HG02885 (cell line): ENCODE results near the gene SLC25A23.
A peak's percentile ranks its signal among the peaks of the same experiment; 100 is the strongest.
"Not testable (repeated sequence)": the region's sequence is repeated elsewhere in the genome, so short reads cannot be mapped to it uniquely, and the experiment has no call there.

Experiments
- ATAC-seq: cut with Tn5 transposase; IDR thresholded peaks from one replicate; pipeline ENCODE4 v1.9.1; 2021; ENCODE audit warnings: mild to moderate bottlenecking; ENCODE audit not compliant: unreplicated experiment, poor library complexity

SLC25A23 gene

DNA sequence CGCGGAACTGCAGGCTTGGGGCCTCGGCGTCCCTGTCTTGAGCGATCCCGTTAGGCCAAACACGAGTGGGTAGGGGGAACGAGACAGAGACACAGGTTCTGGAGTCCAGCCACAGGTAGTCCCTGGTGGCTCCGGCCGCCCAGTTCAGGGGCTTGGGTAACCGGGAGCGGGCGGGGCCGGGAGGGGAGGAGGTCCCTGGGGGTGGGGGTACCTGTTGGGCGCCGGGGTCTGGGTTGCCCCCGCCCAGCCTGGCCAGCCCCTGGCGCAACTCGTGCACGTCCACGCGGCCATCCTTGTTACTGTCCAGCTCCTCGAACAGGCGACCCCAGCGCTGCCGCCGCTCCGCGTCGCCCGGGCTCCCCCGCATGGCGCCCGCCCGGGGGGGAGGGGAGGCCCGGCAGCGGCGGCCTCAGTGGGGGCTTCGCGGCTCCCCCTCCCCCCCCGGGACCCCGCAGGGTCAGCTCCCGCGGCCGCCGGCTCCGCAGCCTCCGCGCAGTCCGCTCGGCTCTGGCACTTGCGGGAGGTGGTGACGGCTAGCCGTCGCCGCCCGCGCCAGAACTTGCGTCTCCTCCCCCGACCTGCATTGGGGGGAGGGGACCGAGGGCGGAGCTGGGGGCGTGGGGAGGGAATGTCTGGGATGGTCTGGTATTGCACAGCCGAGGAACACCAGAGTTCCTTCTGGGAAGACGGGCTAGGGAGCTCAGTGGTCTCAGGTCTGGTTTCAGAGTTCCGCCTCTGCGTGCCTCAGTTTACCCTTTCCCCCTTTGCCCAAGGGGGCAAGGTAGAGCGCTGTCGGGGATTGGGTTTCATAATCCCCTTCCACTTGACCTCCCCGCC is at the start of gene SLC25A23:
Gene SLC25A23 (minus strand): TSS at position 531 of the 837 bp plus-strand sequence. CDS start 164 bp downstream, at position 367.
- ATAC-seq: peak; percentile 39

- ATAC-seq: not testable (repeated sequence)
These were observed 48.6 kb upstream of the SLC25A23 start for GRCh38 chr19:6508028-6508771.

GRCh38 chr19:6503407-6504201 is 44.0 kb upstream of the SLC25A23 start:
- no peak for ATAC-seq

DNA sequence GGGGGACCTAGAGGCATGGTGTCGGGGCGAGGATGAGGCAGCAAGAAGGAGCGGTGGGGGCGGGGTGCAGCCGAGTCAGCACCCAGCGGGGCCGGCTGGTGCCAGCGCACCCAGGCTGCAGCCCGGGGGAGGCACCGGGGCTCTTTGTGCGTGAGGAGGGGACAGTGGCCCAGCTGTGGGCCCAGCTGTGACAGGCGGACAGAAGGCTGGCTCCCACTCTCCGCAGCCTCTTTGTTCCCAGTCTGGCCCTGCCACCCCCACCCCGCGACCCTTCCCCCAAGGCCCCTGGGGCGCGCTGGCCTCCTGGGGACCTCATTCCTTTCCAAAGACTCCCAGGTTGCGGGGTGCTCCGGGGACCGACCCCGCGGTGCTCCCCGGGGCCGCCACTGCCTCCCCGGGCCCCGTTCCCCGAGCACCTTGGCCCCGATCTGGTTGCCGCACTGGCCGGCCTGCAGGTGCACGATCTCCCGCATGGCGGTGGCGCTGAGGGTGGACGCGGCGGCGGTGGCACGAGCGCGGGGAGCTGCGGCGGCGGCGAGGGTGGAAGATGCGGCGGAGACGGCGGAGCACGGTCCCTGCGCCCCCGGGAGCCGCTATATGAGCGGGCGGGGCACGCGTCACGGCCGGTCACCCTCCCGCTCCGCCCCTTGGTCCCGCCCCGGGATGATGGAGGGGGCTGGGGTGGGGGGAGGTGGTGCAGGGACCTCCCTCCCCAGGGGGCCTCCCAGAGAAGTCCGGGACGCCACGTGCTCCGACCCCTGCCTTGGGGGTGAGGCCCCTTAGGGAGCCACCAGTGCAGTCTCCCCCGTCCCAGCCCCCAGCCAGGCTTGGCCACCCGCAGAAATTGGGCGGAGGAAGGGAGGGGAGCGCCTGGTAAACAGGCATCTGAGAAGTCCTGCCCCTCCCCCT is 42.4 kb upstream of the SLC25A23 start, which contains the start of gene TUBB4A:
Gene TUBB4A (minus strand): TSS at position 570 of the 909 bp plus-strand sequence. CDS start 97 bp downstream, at position 473.
- ATAC-seq: no peak

DNA sequence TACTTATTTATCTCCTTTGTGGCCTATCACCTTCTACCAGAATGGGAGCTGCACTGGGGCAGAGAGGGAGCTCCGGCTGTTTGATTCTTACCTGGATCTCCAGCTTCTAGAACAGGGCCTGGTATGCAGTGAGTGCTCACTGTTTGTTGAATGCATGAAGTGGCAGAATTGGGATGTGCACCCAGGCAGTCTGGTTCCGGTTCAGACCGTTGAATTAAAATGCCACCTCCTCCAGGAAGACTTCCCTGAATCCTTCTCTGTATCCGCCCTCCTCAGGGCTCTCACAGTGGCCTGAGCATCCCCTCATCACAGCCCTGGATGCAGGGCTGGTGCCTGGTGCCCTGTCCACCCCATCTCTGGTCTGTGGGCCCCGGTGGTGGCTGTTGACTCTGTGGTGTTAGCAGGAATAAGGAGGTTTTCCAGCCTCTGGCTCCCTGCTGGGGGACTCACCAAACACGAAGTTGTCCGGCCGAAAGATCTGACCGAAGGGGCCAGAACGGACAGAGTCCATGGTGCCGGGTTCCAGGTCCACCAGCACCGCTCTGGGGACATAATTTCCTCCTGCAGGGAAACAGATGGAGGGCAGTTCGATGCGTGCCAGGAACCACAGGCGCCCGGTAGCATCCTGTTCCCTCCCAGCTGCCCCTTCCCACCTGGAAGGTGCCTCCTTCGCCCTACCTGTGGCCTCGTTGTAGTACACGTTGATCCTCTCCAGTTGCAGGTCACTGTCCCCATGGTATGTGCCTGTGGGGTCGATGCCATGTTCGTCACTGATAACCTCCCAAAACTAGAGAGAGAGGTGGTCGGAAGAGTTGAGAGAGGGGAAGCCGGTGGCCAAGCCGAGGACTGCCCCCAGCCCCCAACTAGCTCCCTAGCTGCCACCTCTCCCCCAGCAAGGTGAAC is 41.5 kb upstream of the SLC25A23 start:
- ATAC-seq: no peak

DNA sequence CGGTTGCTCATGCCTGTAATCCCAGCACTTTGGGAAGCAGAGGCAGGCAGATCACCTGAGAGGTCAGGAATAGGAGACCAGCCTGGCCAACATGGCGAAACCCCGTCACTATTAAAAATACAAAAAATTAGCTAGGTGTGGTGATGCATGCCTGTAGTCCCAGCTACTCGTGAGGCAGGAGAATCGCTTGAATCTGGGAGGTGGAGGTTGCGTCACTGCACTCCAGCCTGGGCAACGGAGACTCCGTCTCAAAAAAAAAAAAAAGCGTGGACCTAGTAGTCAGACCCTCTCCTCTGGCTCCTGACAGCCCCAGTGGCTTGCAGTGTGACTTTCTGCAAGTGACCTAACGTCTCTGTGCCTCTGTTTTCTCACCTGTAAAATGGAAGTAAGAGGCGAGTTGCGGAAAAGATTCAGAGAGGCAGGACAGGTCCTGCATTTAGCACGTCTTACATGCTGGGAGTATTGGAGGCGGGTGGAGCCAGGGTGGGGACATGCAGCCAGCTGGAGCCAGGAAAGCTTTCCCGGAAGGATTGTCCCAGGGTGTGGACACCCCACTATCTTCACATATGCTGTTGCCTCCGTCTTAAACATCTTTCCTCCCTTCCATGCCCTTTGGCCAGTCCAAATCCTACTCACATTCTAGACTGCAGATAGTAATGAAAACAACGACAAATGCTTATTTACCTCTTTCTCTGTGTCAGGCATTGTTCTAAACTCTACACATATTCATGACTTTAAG is 39.6 kb upstream of the SLC25A23 start:
- no peak for ATAC-seq

GRCh38 chr19:6498294-6499036 is 38.9 kb upstream of the SLC25A23 start:
- no peak for ATAC-seq

GRCh38 chr19:6495947-6496346 is 36.4 kb upstream of the SLC25A23 start:
- ATAC-seq: no peak

- no peak for ATAC-seq
These were observed 34.9 kb upstream of the SLC25A23 start for GRCh38 chr19:6494438-6495036.

GRCh38 chr19:6491802-6492592 is 32.4 kb upstream of the SLC25A23 start:
- no peak for ATAC-seq

- no peak for ATAC-seq
These were observed 30.5 kb upstream of the SLC25A23 start for GRCh38 chr19:6490134-6490533.

- no peak for ATAC-seq
These were observed 29.9 kb upstream of the SLC25A23 start for GRCh38 chr19:6489278-6490061.

DNA sequence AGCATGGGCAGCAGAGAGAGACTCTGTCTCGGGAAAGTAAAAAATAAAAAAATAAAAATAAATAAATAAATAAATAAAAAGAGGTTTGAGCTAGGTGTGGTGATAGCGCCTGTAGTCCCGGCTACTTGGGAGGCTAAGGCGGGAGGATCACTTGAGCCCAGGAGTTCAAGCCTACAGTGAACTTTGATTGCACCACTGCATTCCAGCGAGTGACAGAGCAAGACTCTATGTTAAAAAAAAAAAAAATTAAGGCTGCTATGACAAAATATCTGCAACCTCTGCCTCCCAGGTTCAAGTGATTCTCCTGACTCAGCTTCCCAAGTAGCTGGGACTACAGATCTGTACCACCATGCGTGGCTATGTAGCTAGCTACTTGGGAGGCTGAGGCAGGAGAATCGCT is 25.2 kb upstream of the SLC25A23 start:
- no peak for ATAC-seq

DNA sequence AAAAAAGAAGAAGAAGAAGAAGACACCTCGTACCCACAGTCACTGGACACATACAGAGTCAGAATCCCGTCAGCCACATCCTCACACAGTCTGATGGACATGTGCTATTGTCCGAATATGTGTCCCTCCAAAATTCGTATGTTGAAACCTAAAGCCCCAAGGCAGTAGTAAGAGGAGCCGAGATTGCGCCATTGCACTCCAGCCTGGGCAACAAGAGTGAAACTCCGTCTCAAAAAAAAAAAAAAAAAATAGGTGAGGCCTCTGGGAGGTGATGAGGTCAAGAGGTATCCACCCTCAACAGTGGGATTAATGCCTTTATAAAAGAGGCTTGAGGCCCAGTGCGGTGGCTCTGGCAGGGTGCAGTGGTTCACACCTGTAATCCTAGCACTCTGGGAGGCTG is 24.6 kb upstream of the SLC25A23 start:
- no peak for ATAC-seq

- ATAC-seq: no peak
These were observed 23.6 kb upstream of the SLC25A23 start for GRCh38 chr19:6483235-6483634.
